ENCODE results near the gene PRDM15.

PRDM15 gene

GRCh38 chr21:41906770-41907169, 27.6 kb upstream of the PRDM15 start:
- no peak for DNase-seq

DNA sequence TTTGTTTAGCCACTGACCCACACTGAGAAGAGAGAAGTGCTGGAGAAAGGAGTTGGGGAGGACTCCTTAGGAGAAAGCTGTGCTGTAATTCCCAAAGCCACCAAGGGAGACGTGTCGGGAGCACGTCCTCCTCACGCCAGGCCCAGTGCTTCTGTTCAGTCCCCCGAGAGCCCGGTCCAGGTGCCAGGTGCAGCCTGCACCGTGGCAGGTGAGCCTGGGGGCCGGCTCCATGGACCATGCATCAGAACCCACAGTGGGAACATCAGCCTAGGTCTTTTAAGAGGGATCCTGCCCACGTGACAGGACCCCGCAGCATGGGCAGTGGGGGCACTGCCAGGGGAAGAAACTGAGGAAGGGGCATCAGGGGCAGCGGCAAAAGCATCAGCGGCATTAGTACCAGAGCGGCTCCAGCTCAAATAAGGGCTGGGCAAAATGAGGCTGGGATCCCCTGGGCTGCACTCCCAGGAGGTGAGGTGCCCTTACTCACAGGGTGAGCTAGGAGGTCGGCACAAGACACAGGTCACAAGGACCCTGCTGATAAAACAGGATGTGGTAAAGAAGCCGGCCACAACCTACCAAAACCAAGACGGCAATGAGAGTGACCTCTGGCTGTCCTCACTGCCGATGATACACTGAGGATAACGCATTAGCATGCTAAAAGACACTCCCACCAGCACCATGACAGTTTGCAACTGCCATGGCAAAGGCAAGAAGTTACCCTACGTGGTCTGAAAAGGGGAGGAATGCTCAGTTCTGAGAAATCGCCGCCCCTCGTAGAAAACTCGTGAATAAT, 24.6 kb upstream of the PRDM15 start:
- DNase-seq = no peak

GRCh38 chr21:41902946-41903345, 23.8 kb upstream of the PRDM15 start:
- no peak for DNase-seq

DNA sequence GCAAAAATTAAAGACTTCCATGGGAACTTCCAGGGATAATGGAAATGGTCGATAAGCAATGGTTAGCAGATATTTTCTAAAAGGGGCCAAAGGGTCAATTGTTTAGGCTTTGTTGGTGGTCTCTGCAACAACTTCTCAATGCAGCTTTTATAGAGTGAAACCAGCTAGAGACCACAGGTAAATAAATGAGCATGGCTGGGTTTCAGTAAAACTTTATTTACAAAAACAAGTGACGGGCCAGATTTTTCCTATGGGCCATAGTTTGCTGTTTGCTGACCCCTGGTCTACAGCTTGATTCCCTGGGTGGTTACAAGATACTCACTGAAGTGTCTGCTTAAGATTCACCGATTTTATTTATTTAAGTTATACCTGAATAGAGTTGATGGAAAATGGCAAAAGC, 22.6 kb upstream of the PRDM15 start:
- DNase-seq = no peak

DNA sequence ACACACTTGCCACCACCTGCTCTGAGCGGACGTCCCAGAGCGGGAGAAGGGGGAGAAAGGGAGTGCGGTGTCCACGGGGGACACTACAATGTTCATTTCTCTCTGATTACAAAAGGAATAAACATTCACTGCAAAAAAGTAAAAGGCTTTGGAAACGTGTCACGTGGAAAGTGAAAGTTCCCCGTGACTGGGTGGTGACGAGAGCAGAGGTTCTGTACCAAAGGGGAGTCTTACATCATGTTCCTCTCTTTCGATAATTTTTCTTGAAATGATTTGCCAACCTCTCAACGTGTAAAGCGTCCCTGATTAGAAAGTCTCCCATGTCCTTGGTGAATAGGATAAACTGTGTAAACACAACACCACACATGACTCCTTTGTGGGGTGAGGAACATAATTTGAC, 22.0 kb upstream of the PRDM15 start:
- DNase-seq = no peak

DNA sequence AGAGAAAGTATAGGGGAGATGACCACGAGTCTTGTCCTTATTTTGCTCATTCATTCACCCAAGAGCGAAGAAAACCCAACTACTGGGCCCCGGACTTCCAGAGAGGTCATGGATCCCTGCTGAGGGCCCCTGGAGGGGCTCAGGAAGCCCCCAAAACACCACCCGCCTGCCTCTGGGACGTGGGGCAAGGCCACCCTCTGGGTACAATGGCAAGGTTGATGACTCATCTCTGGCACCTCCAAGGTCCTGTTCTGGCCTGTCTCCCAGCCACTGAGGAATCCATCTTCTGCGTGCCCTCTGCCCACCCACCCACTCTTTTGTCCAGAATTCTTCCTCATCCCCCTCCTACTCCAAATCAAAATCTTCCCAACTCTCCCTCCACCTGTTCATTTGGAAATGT, 21.3 kb upstream of the PRDM15 start:
- DNase-seq = no peak

DNA sequence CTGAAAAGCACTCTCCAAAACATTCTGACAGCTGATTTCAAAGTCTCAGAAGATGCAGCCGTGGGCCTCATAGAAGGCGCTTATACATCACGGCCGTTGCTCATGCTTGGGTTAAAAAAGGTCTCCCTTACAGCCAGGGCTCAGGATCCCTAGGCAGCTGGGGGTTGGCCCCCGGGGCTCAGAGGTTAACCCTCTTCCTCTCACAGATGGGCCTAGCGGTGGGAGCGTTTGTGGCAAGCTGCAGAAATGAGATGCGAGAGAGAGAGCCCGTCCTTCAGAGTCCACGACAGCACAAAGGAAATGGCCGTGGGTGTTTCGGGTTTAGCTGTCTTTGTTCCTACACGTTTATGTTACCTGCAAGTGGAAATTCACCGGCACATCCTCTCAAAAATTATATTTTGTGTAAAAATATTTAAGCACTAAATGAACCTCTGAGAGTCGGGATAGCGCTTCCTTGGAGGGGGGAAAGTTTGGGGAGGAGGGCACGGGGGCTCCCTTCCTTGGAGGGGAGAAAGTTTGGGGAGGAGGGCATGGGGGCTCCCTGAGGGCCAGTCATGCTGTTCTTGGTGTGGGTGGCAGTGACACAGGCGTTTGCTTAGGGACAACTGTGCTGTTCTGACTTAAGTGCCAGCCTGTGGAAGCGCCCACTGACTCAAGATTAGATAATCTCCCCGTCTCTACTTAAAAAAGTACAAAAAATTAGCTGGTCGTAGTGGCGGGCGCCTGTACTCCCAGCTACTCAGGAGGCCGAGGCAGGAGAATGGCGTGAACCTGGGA, 20.5 kb upstream of the PRDM15 start:
- DNase-seq = no peak

- no peak for DNase-seq
These were observed 19.9 kb upstream of the PRDM15 start for GRCh38 chr21:41898998-41899397.

- no peak for DNase-seq
These were observed 18.6 kb upstream of the PRDM15 start for GRCh38 chr21:41897700-41898099.

- DNase-seq = no peak
These were observed 18.0 kb upstream of the PRDM15 start for GRCh38 chr21:41897047-41897669.

DNA sequence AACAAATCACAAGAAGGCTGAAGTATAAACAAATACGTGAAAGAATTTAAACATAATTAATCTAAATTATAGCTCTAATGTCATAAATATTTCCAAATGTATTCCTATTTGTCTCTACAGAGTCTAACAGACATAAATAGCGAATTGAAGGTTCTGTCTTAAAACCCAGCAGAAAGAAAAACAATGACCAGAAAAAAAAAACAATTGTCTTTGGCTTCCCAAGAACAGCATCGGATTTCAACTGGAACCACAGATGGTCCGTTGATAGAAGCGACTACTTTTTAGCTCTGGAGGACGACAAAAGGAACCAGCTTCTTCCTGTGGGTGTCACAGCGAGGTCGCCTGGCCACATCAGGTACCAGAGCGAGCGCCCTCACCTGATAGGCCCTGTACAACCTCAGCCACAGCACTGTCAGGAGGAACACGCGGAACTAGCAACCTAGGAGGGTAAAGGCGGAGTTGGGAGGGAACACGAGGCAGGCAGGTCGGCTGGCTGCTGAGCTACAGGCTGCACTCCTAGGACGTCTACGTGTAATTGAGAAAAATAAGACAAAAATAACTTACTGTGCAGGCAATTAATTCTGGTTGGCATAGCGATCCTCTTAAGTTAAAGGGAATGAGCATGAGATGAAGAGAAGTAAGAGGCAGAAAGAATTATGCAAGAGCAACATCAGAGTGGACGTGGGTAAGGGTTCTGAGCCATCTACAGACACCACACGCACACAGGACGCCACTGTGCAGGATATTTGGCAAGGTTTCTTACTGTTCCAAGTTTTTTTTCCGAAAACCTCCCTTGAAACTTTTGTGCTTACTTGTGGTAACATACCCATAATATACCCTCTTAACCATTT, 16.7 kb upstream of the PRDM15 start:
- no peak for DNase-seq

DNA sequence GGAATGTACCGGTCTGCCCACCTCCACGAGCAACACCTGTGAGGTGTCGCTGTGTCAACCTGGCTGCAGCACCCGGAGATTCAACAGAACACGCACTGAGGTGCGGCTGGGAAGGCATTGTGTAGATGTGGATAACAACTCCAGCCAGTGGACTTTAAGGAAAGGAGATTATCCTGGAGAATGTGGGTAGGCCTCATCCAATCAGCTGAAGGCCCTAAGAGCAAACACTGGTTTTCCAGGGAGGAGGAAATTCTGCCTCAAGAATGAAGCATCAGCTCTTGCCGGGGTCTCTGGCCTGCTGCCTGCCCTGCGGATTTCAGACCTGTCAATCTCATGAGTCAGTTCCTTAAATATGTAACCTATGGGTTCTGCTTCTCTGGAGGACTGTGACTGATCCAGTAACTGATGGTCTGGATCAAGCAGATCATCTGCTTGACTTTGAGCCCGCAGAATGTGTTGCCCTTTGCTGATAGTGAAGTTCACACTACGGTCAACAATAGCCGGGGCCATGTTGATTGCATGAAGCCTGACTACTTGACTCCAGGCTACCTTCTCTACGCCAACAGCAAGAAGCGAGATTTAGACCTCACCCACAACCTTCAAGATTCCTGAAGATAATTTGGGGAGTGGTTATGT, 15.9 kb upstream of the PRDM15 start:
- DNase-seq = no peak

GRCh38 chr21:41894511-41894910, 15.4 kb upstream of the PRDM15 start:
- DNase-seq = no peak

GRCh38 chr21:41892726-41893125, 13.6 kb upstream of the PRDM15 start:
- no peak for DNase-seq

DNA sequence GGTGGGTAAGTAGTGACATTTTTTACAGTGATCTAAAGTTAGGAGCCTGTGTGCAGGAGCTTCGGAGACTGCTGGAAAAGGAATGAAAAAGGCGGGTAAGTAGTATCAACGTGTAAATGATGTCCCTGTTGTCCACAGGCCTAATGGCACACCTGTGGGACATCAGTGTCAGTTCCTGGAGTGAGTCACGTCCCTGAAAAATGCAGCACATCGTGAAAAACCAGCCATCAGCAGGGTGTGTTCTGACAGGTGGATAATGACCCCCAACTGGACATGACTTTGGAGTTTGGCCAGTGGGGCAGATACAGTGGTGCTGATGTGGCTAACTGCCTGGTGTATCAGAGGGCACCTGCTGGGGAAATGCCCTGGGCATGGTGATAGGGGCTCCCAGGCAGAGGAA, 12.0 kb upstream of the PRDM15 start:
- no peak for DNase-seq

DNA sequence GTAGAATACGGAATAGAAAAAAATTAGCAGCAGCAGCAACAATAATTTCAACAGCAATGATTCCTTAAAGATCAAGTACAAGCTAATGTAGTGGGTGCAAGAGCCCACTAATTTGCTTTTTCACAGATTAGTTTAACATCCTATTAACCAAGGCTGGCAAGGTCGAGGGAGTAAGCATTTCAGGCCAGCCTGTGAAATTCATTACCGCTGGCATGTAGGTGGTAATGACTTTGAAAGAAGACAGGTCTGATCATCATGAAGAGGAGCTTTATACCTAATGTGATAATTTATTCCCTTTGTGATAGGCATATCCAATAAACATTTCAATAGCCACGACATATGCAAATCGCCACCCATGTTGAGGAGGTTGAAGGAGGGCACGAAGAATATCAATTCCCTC, 11.2 kb upstream of the PRDM15 start:
- no peak for DNase-seq

- DNase-seq = no peak
These were observed 9.7 kb upstream of the PRDM15 start for GRCh38 chr21:41888749-41889376.

GRCh38 chr21:41887667-41888066, 8.5 kb upstream of the PRDM15 start:
- no peak for DNase-seq

- DNase-seq = no peak
These were observed 7.2 kb upstream of the PRDM15 start for GRCh38 chr21:41886328-41886727.

GRCh38 chr21:41885341-41886024, 6.3 kb upstream of the PRDM15 start:
- DNase-seq = peak in 1 of 2 experiments; percentile 21

- no peak for DNase-seq
These were observed 5.4 kb upstream of the PRDM15 start for GRCh38 chr21:41884501-41885030.

Data from NCI-H187 (cell line).